H4 (cell line): ENCODE data around the gene CA4. TPM values are rescaled to one million over a fixed set of nuclear protein-coding genes. Genes with fewer than 3 reads are reported as not detected.

Experiments
- DNase-seq: peaks from one replicate; pipeline ENCODE4 v3.0.0-alpha.2; 2015; ENCODE audit warnings: low spot score
- total RNA-seq: library from RNA; depleted of rRNA; stranded (reverse); fragments of >200 nt; shearing (Covaris generic); gene quantifications from 2 replicates; pipeline ENCODE4 v1.2.3, GENCODE V29; 2014

The CA4 gene
- total RNA-seq, 1 experiment from 2014 or later: not detected

DNA sequence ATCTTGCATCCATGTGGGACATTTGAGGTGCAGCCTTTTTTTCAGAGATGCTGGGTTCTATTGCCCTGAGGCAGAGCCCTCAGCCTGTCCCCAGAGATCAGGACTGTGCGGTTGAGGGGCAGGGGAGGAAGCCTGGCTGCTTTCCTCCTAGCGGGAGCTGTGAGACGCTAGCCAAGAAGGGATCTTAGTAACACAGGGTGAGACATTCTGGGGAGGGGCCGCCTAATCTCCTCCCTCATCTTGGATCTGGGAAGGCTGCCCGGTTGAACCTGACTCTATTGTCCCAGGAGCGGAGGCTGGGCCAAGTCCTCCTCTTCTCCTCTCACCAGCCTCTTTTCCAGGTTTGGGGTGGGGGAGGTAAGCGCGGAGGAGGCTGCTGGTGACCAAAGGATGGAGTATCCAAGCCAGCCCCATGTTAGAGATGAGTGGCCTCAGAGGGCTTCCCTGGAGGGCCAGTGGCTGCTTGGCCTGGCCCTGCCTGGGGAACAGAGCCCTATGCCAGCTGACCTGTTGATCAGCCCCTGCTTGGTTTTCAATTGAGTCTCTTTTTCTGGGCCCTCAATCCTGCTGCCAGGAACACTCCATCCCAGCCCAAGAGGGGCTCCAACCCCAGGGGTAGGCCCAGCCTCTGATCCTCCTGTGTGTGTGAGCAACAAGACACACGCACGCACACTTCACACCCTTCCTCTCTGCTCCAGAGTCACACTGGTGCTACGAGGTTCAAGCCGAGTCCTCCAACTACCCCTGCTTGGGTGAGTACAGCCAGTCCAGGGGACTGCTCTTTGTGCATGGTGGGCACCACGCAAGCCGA, 5.0 kb downstream of the CA4 start:
- no peak for DNase-seq

DNA sequence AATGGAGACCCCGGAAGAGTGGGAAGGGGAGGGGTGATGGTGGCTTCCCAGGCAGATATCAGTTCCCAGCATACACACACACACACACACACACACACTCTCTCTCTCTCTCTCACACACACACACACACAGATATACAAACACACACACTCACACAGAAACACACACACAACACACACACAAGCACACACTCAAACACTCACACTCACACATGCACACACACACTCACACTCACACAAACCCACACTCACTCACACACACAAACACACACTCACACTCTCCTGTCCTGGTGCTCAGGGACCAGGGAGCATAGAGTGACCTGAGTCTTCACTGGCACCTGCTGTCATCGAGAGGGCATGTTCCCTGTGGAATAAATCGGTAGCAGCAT, 5.6 kb downstream of the CA4 start:
- no peak for DNase-seq

DNA sequence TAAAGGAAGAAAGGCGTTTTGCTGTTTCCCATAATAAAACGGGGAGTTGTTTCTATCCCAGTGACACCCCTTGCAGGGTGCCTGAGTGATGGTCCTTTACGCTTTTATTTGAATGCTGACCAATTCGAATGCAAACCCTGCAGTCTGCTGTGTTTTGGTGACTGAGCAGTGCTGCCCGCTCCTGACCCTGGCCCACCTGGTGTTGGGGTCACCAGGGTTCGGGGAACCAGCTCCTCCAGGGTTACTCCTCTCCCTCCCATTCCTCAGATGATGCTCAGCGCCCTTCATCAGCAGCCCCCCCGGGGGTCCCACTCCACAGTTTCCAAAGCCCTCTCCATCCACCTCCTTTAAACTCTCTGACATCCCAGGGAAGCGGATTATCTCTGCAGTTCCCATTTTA, 6.0 kb downstream of the CA4 start:
- no peak for DNase-seq

DNA sequence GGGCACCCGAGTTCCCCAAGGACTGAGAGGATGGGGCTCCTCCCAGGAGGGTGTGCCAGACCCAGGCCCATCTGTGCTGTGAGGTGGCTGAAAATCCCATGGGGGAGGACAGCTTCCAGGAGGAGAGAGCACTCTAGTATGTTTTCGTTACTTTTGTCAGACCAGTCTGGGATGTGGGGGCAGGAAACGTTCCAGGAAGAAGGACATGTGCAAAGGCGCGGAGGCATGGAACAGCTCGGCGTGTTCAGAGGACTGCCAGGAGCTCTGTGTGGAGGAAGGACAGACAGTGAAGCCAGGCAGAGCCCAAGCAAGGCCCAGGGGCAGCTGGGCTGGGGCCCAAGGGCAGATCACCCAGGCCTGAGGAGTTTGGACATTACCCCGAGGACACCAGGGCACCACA, 7.0 kb downstream of the CA4 start:
- no peak for DNase-seq

GRCh38 chr17:60157487-60158040, 7.8 kb downstream of the CA4 start:
- DNase-seq: no peak

GRCh38 chr17:60158751-60159478, 9.1 kb downstream of the CA4 start:
- DNase-seq: no peak

GRCh38 chr17:60159479-60159866, 9.7 kb downstream of the CA4 start:
- DNase-seq: no peak

- DNase-seq: no peak
Observed at GRCh38 chr17:60160829-60161501, 11.2 kb downstream of the CA4 start.

- no peak for DNase-seq
Observed at GRCh38 chr17:60161598-60162330, 12.0 kb downstream of the CA4 start.

DNA sequence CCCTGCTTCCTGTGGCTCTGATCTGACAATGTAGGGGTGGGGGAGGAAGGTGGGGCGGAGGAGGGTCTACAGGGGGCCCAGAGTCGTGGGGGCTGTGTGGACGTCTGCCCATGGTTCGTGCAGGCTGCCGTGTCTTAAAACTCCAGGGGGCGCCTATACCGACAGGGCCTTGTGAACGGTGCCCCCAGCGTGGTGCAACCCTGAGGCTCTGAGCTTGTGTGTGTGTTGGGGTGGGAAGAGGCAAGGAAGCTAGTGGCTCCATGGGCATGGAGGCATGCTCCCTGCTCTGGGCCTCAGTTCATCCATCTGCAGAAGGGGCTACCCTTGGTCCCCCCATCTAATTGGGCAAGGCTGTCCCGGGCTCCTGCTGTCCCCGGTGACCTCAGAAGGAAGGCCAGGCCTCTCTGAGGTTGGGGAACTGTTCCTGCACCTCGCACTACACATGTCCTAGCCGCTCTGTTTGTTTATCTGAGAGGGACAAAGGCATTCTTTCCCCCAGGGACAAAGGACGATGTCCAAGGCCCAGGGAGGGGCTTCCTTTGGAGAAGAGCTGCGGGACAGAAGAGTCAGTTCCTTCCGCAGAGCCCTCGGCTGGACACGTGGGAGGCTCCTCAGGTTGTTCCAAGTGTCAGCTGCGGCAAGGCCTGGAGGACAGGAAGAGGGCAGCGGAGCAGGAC, 13.5 kb downstream of the CA4 start:
- peak; percentile 5 for DNase-seq

- DNase-seq: no peak
Observed at GRCh38 chr17:60164164-60164563, 14.4 kb downstream of the CA4 start.

- DNase-seq: no peak
Observed at GRCh38 chr17:60164697-60165096, 14.9 kb downstream of the CA4 start.

DNA sequence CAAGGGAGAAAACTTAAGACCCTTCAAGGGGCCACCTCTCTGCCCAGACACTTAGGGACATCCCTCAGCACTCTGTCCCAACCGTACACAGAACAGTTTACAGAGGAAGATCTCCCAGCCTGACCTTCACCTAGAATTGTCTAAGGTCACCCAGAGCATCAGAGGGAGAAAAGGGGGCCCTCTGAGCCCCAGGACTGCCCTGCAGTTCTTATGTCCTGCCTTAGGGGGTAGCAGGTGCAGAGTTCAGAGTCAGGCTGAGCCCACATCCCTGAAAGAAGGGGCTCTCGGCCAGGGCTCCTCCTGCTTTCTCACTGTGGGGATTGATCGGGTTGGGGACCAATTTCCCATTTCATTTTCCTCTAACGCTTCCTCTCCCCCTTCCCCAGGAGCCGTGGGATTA, 15.4 kb downstream of the CA4 start:
- no peak for DNase-seq

GRCh38 chr17:60165971-60166370, 16.2 kb downstream of the CA4 start:
- DNase-seq: no peak

DNA sequence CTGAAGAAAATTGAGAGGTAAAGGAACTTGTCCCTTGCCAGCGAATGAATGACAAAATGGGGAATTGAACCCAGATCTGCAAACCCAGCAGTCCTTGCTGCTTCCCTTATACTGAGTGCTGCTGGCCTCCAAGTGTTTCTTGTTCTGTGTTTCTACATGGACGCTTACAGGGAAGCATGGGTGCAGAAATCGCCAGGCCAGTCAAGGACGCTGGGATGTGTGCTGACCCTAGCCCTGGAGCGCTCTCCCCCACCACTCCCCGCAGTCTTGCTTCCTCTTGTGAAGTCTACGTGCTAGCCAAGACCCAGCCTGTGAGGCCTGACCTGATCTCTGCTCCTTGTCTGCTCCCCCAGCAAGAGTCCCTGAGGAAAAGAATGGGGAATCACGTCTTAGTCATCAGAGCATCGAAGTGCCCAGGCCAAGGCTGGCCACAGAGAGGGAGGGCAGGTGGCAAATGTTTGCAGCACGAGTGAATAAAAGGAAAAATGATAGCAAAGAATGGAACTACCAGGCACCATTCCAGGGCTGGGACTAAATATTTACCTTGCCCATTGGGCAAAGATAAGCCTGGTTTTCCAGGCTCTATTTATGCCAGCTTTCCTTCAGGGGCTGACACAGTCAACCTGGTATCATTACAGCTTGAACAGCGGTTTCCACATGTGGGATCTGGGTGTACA, 17.4 kb downstream of the CA4 start:
- peak; percentile 44 for DNase-seq

DNA sequence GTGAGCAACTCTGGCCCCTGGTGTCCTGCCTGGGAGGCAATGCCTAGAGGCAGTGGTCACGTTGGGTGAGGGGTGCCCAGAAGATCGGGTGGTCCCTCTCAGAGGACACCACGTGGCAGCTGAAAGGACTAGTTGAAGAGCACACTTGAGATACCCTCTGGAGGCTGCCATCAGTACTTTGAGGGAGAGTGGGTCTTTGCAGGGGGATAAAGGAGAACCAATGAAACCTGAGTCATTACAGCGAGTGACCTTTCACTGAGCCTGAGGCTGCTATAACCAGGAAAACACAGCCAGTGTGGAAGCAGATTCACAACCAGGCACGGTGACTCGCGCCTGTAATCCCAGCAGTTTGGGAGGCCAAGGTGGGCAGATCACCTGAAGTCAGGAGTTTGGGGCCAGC, 18.9 kb downstream of the CA4 start:
- DNase-seq: no peak

- peak; percentile 67 for DNase-seq
Observed at GRCh38 chr17:60169921-60170817, 20.4 kb downstream of the CA4 start.

GRCh38 chr17:60170835-60171752, 21.3 kb downstream of the CA4 start:
- no peak for DNase-seq

DNA sequence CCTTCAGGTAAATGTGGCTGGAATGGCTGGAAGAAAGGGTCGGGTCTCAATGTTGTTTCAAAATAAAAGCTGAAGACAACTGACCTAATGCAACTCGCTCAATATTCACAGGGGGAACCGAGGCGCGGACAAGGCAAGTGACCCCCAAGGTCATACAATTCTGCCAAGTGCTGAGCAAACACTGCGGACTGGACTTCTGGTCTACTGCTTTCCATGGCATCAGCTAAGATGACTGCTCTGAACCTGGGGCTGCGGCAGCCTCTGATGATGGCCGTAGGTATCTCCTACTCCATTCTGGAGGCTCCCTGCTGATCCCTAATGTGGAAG, 21.9 kb downstream of the CA4 start:
- no peak for DNase-seq
